ENCODE results near the gene SNRPE.

The SNRPE gene

GRCh38 chr1:203911806-203912205 lies 50.4 kb downstream of the SNRPE start:
- H3F3A ChIP-seq (ENCODE audit: insufficient read depth, low read length) = no peaks in the 10 kb centered on the region
- H3K4me2 ChIP-seq (ENCODE audit: low read depth, low read length) = no peak overlapping the region
- no peak overlapping the region for H2AFZ ChIP-seq (ENCODE audit: low read length)
- H3K36me3 ChIP-seq (replicated peaks; ENCODE audit: insufficient read depth, low read length) = no peaks in the 10 kb centered on the region
- TF ChIP-seq CTCF (IDR thresholded peaks at IDR 0.05; ENCODE audit: low read length) (no peak), EZH2 (optimal IDR thresholded peaks at IDR 0.05; ENCODE audit: low read depth, low read length) (no peak), EZH2phosphoT487 (IDR thresholded peaks at IDR 0.05; ENCODE audit: low read length) (no peak)
- H3K79me2 ChIP-seq (ENCODE audit: low read length) = no peaks in the 10 kb centered on the region
- no peak overlapping the region for H3K4me3 ChIP-seq (ENCODE audit: low read length)
- no peaks in the 10 kb centered on the region for H3K4me1 ChIP-seq (ENCODE audit: low read length)
- DNase-seq = no peak
- H3K9ac ChIP-seq (ENCODE audit: low read length) = no peak overlapping the region
- no peak overlapping the region for H3K27ac ChIP-seq (ENCODE audit: low read length)
- no peaks in the 10 kb centered on the region for H3K27me3 ChIP-seq (replicated peaks; ENCODE audit: insufficient read depth, low read length)
- no peaks in the 10 kb centered on the region for H3K9me3 ChIP-seq (replicated peaks; ENCODE audit: insufficient read depth, low read length)
- H3K9me2 ChIP-seq (replicated peaks; ENCODE audit: insufficient read depth, low read length) = no peaks in the 10 kb centered on the region
- no peaks in the 10 kb centered on the region for H4K20me1 ChIP-seq (ENCODE audit: insufficient read depth, low read length)

- Histone ChIP-seq H4K20me1 (ENCODE audit: insufficient read depth, low read length) (no peaks in the 10 kb centered on the region), H3K4me1 (ENCODE audit: low read length) (no peaks in the 10 kb centered on the region), H3K9ac (ENCODE audit: low read length) (no peak overlapping the region), H3K27ac (ENCODE audit: low read length) (no peak overlapping the region), H3F3A (ENCODE audit: insufficient read depth, low read length) (no peaks in the 10 kb centered on the region), H2AFZ (ENCODE audit: low read length) (no peak overlapping the region), H3K36me3 (replicated peaks; ENCODE audit: insufficient read depth, low read length) (no peaks in the 10 kb centered on the region), H3K9me2 (replicated peaks; ENCODE audit: insufficient read depth, low read length) (no peaks in the 10 kb centered on the region), H3K27me3 (replicated peaks; ENCODE audit: insufficient read depth, low read length) (no peaks in the 10 kb centered on the region), H3K4me3 (ENCODE audit: low read length) (no peak overlapping the region), H3K79me2 (ENCODE audit: low read length) (no peaks in the 10 kb centered on the region), H3K9me3 (replicated peaks; ENCODE audit: insufficient read depth, low read length) (no peaks in the 10 kb centered on the region), H3K4me2 (ENCODE audit: low read depth, low read length) (no peak overlapping the region)
- DNase-seq = no peak
- TF ChIP-seq CTCF (IDR thresholded peaks at IDR 0.05; ENCODE audit: low read length) (no peak), EZH2phosphoT487 (IDR thresholded peaks at IDR 0.05; ENCODE audit: low read length) (no peak), EZH2 (optimal IDR thresholded peaks at IDR 0.05; ENCODE audit: low read depth, low read length) (no peak)
These were observed 51.7 kb downstream of the SNRPE start for GRCh38 chr1:203913073-203913521.

GRCh38 chr1:203914292-203914691 lies 52.9 kb downstream of the SNRPE start:
- H3K79me2 ChIP-seq (ENCODE audit: low read length) = no peaks in the 10 kb centered on the region
- H3K9me3 ChIP-seq (replicated peaks; ENCODE audit: insufficient read depth, low read length) = no peaks in the 10 kb centered on the region
- no peak for TF ChIP-seq EZH2 (optimal IDR thresholded peaks at IDR 0.05; ENCODE audit: low read depth, low read length)
- TF ChIP-seq EZH2phosphoT487 (IDR thresholded peaks at IDR 0.05; ENCODE audit: low read length) = no peak
- TF ChIP-seq CTCF (IDR thresholded peaks at IDR 0.05; ENCODE audit: low read length) = no peak
- H3K27ac ChIP-seq (ENCODE audit: low read length) = no peak overlapping the region
- DNase-seq = no peak
- no peak overlapping the region for H2AFZ ChIP-seq (ENCODE audit: low read length)
- no peaks in the 10 kb centered on the region for H3K4me1 ChIP-seq (ENCODE audit: low read length)
- no peak overlapping the region for H3K4me2 ChIP-seq (ENCODE audit: low read depth, low read length)
- no peaks in the 10 kb centered on the region for H3K9me2 ChIP-seq (replicated peaks; ENCODE audit: insufficient read depth, low read length)
- H4K20me1 ChIP-seq (ENCODE audit: insufficient read depth, low read length) = no peaks in the 10 kb centered on the region
- no peaks in the 10 kb centered on the region for H3K36me3 ChIP-seq (replicated peaks; ENCODE audit: insufficient read depth, low read length)
- H3K9ac ChIP-seq (ENCODE audit: low read length) = no peak overlapping the region
- H3K27me3 ChIP-seq (replicated peaks; ENCODE audit: insufficient read depth, low read length) = no peaks in the 10 kb centered on the region
- H3F3A ChIP-seq (ENCODE audit: insufficient read depth, low read length) = no peaks in the 10 kb centered on the region
- no peak overlapping the region for H3K4me3 ChIP-seq (ENCODE audit: low read length)

Data from MM.1S (cell line).